CD1c-positive myeloid dendritic cell (primary cell): ENCODE results near the gene C3orf52.

Source experiments
- DNase-seq: peaks from one replicate; pipeline ENCODE4 v3.0.0-alpha.2; 2016; ENCODE audit errors: extremely low spot score

C3orf52 gene

DNA sequence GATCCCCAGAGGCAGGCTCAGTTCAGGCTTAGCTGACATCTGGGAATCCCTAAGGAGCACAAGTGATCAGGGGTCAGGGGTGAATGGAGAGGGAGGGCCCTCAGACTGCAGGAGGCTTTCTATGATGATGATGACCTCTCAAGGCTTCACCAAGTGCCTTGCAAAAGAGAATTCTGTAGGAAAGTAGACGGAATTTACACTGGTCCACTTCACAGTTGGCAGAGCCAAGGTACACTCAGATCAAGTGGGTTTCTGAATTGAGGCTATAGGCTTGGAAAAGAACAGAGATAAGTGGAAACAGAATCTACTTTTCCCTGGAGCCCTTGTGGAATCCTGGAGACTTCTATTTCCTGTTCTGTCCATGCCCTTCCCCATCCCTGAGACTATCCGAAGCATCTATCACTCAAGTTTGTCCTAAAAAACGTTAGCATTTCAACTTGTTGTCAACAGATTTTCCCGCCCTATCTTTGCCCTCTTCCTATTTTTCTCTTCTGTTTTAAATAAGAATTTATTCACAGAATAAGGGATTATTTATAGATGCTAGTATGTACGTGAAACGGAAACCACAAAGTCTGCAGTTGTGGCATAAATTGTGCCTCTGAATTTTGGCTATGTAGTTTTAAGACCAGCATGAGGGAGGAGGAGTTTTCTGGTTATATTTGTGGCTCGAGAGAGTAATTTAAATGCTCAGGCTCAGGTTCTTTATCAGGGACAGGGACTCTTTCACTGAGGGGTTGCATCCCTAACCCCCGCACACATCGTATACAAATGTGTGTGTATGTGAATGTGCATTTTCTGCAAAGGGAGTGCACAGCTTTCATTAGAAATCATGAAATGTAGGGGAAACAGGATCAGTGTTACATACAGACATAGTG lies 34.0 kb downstream of the C3orf52 start:
- no peak for DNase-seq

- DNase-seq: peak; percentile 15
Measured at GRCh38 chr3:112121577-112122547, 35.7 kb downstream of the C3orf52 start.

DNA sequence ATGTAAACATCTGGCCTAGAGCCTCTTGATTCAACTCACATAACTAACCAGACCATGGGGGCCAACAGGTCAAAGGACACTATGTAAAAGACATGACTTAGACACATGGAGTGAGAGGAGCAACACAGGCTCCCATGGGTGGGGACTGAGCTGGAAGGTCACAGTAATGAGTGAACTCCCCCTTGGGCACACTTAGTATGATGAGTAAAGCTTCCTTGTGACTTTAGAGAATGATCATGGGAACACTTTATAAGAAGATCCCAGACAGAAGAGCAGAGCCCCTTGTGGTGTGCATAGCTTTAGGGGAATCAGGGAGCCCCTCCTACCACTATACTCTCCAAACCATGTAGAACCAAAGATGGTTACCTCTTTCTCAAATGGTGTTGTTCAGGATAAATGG lies 36.7 kb downstream of the C3orf52 start:
- DNase-seq: no peak

- no peak for DNase-seq
Measured at GRCh38 chr3:112123548-112123947, 37.4 kb downstream of the C3orf52 start.

- no peak for DNase-seq
Measured at GRCh38 chr3:112124907-112125607, 38.9 kb downstream of the C3orf52 start.

GRCh38 chr3:112126511-112126911 lies 40.3 kb downstream of the C3orf52 start:
- DNase-seq: no peak

DNA sequence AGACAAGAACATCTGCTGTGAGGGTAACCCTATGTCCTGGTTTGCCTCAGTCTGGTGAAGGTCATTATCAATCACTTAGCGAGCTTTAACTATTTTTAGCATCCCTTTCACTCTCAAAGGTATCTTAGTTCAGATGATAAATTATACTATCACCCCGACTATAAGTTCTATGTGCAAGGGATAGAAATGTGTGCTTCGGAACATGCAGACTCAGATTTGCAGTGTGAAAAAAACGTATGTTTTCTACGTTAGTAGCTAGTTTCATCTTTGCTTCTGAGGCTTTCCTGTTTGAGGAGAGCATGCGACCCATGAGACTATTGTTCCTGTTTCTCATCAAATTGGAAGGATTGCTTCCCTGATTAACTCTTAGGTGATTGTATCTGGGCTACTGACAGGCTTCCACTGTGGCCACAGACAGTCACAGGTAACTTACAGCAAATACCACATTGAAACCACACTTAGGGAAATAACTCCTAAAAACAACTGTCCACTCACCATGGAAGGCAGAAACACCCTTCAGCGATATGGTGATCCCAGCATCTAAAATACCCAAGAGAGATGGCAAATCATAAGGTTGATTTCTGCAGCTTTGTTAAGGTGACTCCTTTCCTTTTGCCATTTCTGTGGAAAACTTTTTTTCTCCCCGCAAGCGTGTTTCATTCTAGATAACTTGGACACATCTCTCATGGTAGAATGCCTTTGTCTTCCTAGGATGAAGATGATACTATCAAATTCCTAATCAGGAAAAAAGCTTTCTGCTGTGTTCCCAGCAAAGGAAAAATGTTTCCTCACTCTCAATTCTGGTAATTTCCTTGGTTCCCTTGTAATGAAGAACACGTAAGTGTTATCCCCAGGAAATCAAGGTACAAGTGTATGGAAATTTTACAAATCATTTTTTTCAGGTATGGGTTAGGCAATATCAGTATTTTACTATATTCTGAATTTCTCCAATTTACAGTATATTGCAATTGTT lies 41.6 kb downstream of the C3orf52 start:
- peak; percentile 34 for DNase-seq

DNA sequence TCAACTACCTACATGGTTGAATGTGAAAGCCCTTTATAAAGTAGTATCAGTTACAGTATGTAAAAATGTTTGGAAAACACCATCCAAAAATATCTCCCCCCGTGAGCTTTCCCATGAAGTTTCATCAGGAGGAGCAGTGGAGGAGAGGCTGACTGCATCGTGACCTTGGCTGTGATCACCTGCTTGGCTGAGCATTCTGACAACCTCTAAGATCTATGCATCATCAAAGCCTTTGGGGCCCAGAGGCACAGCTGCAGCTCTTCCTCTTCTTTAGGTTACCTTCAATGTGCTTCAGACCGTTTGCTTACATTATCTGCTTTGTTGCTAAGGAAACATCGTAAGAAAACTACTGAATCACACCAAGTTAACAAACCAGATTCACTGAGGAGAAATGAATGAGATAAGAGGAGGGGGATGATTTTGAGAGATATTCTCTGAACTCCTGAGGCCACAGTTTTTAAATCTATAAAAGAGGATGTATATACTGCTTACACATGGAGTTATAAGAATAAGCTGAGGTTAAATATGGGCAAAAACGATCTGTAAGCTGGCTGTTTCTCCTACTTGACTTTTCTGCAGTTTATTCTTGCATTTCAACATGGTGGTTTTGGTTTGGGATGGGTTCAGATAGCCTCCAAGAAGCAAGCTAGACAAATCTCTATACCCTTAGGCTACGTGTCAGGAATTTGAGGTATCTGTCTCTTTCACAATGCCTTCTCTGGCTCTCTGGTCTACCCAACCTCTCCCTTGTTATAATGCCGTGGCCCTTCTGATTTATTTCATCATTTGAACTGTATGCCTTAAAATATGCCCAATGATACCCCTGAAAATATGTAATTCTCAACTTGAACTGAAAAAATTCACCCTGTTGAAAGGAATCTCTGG lies 42.9 kb downstream of the C3orf52 start:
- peak; percentile 59 for DNase-seq

GRCh38 chr3:112129925-112130637 lies 43.9 kb downstream of the C3orf52 start:
- DNase-seq: no peak

DNA sequence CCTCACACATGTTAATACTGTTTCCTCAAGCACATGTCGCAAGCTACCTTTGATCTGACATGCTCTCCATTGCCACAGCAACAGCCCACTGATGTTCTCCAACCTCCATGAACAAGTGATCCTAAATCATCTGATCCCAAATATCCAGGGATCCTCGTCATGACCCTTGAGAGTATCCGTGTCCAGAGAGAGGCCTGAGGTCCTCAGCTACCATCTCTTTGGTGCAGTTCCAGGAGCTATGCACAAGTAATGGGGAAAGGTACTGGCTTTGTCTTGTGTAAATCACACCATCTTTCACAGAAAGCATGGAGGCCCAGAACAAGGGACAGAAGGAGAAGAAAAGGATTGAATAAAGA lies 44.4 kb downstream of the C3orf52 start:
- DNase-seq: no peak

DNA sequence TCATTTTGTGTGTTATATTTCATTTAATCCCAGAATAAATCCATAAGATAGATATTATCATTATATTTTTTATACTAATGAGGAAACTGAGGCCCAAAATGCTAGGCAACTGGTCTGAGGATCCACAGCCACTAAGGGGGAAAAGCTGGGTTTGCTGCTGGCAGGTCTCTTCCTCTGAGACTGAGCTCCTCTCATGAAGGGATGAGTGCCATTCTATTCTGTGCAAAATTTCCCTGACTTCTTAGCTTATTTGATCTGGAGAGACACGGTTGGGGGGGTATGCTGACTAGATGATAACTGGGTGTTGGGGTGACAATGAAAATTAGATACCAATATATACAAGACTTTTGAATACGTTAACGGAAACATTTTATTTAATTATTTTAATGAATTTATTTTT lies 44.9 kb downstream of the C3orf52 start:
- DNase-seq: no peak

DNA sequence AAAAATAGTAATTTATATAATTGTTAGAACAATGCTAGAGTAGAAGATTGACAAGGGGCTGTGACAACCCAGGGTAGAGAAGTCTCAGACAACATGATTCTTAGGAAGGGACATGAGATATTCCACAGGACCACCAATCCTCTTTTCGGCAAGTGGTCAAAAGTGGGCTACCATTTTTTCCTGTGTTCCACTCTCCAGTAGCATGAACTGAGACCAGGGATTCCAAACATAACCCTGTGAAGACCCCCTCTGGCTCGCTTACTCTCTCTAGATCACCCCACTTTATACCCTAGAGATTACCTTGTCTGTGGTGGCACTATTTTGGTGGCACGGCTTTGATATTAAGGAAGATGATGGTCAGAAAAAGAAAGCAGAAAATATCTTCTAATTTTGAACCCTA lies 45.9 kb downstream of the C3orf52 start:
- DNase-seq: no peak

DNA sequence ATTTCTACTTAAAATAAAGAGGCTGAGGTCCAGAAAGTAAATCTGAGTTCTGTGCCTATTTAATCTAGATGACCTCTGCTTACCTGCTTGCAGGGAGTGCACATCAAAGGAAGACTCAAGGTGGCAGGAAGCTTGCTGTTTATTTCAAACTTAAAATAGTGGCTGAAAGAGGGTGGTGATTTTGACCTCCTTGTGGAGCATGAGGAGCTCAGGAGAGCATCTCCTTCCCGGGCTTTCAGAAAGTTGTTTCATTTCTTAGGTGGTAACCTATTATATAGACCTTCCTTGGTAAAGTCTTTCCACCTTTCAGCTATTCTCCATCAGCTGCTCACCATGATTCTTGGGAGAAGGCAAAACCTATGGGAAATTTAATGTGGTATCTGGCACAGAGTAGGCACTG lies 46.4 kb downstream of the C3orf52 start:
- no peak for DNase-seq

DNA sequence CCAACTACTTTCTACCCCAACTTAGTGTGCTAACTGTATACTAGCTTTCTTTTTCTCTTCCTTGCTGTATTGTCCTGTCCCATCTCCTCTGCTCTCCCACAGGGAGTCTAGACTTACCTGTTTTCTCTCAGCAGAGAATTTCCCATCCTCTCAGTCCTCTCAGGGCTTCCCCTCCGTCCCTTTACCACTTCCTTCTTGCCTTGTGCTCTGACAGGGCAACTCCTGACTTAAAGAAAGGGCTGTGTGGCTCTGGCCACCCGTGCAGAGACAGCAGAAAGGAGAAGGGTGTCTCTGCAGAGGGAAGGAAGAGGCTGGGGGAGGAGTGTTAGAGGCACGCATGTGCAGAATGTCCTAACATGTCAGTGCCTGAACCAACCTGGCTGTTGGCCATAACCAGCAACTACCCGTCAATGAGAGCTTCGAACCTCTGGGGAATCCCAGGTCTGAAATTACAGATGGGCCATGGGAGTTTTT lies 46.8 kb downstream of the C3orf52 start, which contains the start of gene GCSAM:
Gene GCSAM, minus strand, starts transcription at position 274 of the 474 bp plus-strand sequence. Its CDS starts 128 bp downstream, at position 146.
- DNase-seq: peak; percentile 65

GRCh38 chr3:112133626-112134334 lies 47.6 kb downstream of the C3orf52 start:
- DNase-seq: no peak

GRCh38 chr3:112134335-112135124 lies 48.3 kb downstream of the C3orf52 start:
- DNase-seq: no peak

DNA sequence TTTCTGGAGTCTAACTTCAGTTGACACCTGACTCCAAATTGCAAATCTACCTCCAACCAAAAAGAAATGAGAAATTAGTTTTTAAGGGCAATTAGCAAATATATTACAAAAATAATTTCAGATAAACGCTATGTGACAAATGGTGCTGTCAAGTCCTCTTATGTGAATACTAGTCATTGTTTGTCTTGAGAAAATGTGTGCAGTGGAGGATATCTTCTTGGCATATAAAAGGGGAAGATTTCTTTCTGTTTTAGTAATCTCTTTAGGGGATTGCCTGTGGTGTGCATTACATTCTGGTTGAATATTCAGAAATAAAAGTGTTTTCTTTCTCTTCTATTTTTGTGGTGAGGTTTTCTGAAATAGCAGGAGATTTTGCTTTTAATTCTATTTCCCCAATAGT lies 49.9 kb downstream of the C3orf52 start:
- DNase-seq: no peak
